ENCODE measurements around the gene KCTD11.
"Not testable (repeated sequence)": the region's sequence is repeated elsewhere in the genome, so short reads cannot be mapped to it uniquely, and the experiment has no call there.

Gene KCTD11

GRCh38 chr17:7356756-7357155, 4.8 kb downstream of the KCTD11 start:
- H3K27ac ChIP-seq (ENCODE audit: insufficient read depth, low read depth, low read length, poor library complexity, severe bottlenecking): no peak overlapping the region
- H3K9me3 ChIP-seq (ENCODE audit: control insufficient read depth, low read length): no peaks in the 10 kb centered on the region
- WGBS, 2 experiments: 90% methylated on average over 8 of the region's 8 CpGs
- no peaks in the 10 kb centered on the region for H3K27me3 ChIP-seq (ENCODE audit: control insufficient read depth, insufficient read depth, low read length, poor library complexity, severe bottlenecking)
- H3K36me3 ChIP-seq (ENCODE audit: control insufficient read depth, insufficient read depth, low read length): no peaks in the 10 kb centered on the region
- no peak overlapping the region for H3K4me3 ChIP-seq (ENCODE audit: insufficient read depth, low read depth, low read length)
- peaks cover 29% of the 10 kb centered on the region for H3K4me1 ChIP-seq (ENCODE audit: control insufficient read depth, insufficient read depth, low read length)

GRCh38 chr17:7357381-7357780, 5.4 kb downstream of the KCTD11 start:
- no peak overlapping the region for H3K27ac ChIP-seq (ENCODE audit: insufficient read depth, low read depth, low read length, poor library complexity, severe bottlenecking)
- peaks cover 29% of the 10 kb centered on the region for H3K4me1 ChIP-seq (ENCODE audit: control insufficient read depth, insufficient read depth, low read length)
- H3K27me3 ChIP-seq (ENCODE audit: control insufficient read depth, insufficient read depth, low read length, poor library complexity, severe bottlenecking): no peaks in the 10 kb centered on the region
- no peaks in the 10 kb centered on the region for H3K36me3 ChIP-seq (ENCODE audit: control insufficient read depth, insufficient read depth, low read length)
- H3K4me3 ChIP-seq (ENCODE audit: insufficient read depth, low read depth, low read length): no peak overlapping the region
- no peaks in the 10 kb centered on the region for H3K9me3 ChIP-seq (ENCODE audit: control insufficient read depth, low read length)
- WGBS, 2 experiments: 92 to 99% methylated on average over 2 of the region's 2 CpGs

- H3K4me3 ChIP-seq (ENCODE audit: insufficient read depth, low read depth, low read length): no peak overlapping the region
- WGBS, 2 experiments: 87 to 89% methylated on average over 3 of the region's 3 CpGs
- H3K9me3 ChIP-seq (ENCODE audit: control insufficient read depth, low read length): no peaks in the 10 kb centered on the region
- no peak overlapping the region for H3K27ac ChIP-seq (ENCODE audit: insufficient read depth, low read depth, low read length, poor library complexity, severe bottlenecking)
- no peaks in the 10 kb centered on the region for H3K27me3 ChIP-seq (ENCODE audit: control insufficient read depth, insufficient read depth, low read length, poor library complexity, severe bottlenecking)
- H3K4me1 ChIP-seq (ENCODE audit: control insufficient read depth, insufficient read depth, low read length): no peaks in the 10 kb centered on the region
- no peaks in the 10 kb centered on the region for H3K36me3 ChIP-seq (ENCODE audit: control insufficient read depth, insufficient read depth, low read length)
These were observed 9.9 kb downstream of the KCTD11 start for GRCh38 chr17:7361906-7362305.

- Histone ChIP-seq H3K9me3 (ENCODE audit: control insufficient read depth, low read length) (no peaks in the 10 kb centered on the region), H3K36me3 (ENCODE audit: control insufficient read depth, insufficient read depth, low read length) (no peaks in the 10 kb centered on the region), H3K27me3 (ENCODE audit: control insufficient read depth, insufficient read depth, low read length, poor library complexity, severe bottlenecking) (no peaks in the 10 kb centered on the region), H3K4me1 (ENCODE audit: control insufficient read depth, insufficient read depth, low read length) (no peaks in the 10 kb centered on the region), H3K27ac (ENCODE audit: insufficient read depth, low read depth, low read length, poor library complexity, severe bottlenecking) (no peak overlapping the region), H3K4me3 (ENCODE audit: insufficient read depth, low read depth, low read length) (no peak overlapping the region)
- WGBS, 2 experiments: 91 to 93% methylated on average over 6 of the region's 6 CpGs
These were observed 11.3 kb downstream of the KCTD11 start for GRCh38 chr17:7363311-7363710.

GRCh38 chr17:7365963-7366362, 14.0 kb downstream of the KCTD11 start:
- H3K27me3 ChIP-seq (ENCODE audit: control insufficient read depth, insufficient read depth, low read length, poor library complexity, severe bottlenecking); H3K4me3 ChIP-seq (ENCODE audit: insufficient read depth, low read depth, low read length); H3K36me3 ChIP-seq (ENCODE audit: control insufficient read depth, insufficient read depth, low read length); H3K9me3 ChIP-seq (ENCODE audit: control insufficient read depth, low read length); H3K4me1 ChIP-seq (ENCODE audit: control insufficient read depth, insufficient read depth, low read length); H3K27ac ChIP-seq (ENCODE audit: insufficient read depth, low read depth, low read length, poor library complexity, severe bottlenecking): not testable (repeated sequence)
- 93 to 100% methylated on average over 3 to 6 of the region's 7 CpGs for WGBS, 2 experiments

DNA sequence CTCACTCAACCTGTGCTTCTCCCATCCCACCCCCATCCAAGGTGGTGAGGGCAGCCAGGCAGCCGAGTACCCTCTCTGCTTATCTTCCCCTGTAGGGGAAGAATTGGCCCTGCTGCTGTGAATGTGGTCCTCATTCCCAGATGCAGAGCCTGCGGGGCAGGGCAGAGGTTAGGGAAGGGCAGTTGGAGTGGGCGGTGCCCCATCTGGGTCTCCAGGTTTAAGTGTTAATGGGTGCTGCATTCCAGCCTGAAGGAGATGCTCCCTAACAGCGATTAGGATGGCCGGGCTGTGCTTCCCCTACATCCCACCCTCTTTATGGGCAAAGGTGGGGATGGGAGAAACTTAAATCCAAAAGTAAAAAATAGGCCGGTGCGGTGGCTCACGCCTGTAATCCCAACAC, 15.1 kb downstream of the KCTD11 start:
- H3K27ac ChIP-seq (ENCODE audit: insufficient read depth, low read depth, low read length, poor library complexity, severe bottlenecking): no peak overlapping the region
- no peaks in the 10 kb centered on the region for H3K9me3 ChIP-seq (ENCODE audit: control insufficient read depth, low read length)
- H3K4me3 ChIP-seq (ENCODE audit: insufficient read depth, low read depth, low read length): no peak overlapping the region
- no peaks in the 10 kb centered on the region for H3K36me3 ChIP-seq (ENCODE audit: control insufficient read depth, insufficient read depth, low read length)
- 73 to 76% methylated on average over 8 of the region's 8 CpGs for WGBS, 2 experiments
- H3K27me3 ChIP-seq (ENCODE audit: control insufficient read depth, insufficient read depth, low read length, poor library complexity, severe bottlenecking): no peaks in the 10 kb centered on the region
- H3K4me1 ChIP-seq (ENCODE audit: control insufficient read depth, insufficient read depth, low read length): no peaks in the 10 kb centered on the region

GRCh38 chr17:7367918-7368598, 16.1 kb downstream of the KCTD11 start:
- Histone ChIP-seq H3K4me3 (ENCODE audit: insufficient read depth, low read depth, low read length) (no peak overlapping the region), H3K27ac (ENCODE audit: insufficient read depth, low read depth, low read length, poor library complexity, severe bottlenecking) (no peak overlapping the region)
- WGBS, 2 experiments: 83 to 87% methylated on average over 10 to 13 of the region's 13 CpGs

GRCh38 chr17:7368599-7368994, 16.6 kb downstream of the KCTD11 start:
- H3K36me3 ChIP-seq (ENCODE audit: control insufficient read depth, insufficient read depth, low read length); H3K27ac ChIP-seq (ENCODE audit: insufficient read depth, low read depth, low read length, poor library complexity, severe bottlenecking); H3K4me3 ChIP-seq (ENCODE audit: insufficient read depth, low read depth, low read length); H3K4me1 ChIP-seq (ENCODE audit: control insufficient read depth, insufficient read depth, low read length); H3K9me3 ChIP-seq (ENCODE audit: control insufficient read depth, low read length); H3K27me3 ChIP-seq (ENCODE audit: control insufficient read depth, insufficient read depth, low read length, poor library complexity, severe bottlenecking): not testable (repeated sequence)
- 86 to 91% methylated on average over 5 of the region's 5 CpGs for WGBS, 2 experiments

More at GRCh38 chr17:7367918-7368598, 16.1 kb downstream of the KCTD11 start:
- no peaks in the 10 kb centered on the region for H3K9me3 ChIP-seq (ENCODE audit: control insufficient read depth, low read length)
- H3K27me3 ChIP-seq (ENCODE audit: control insufficient read depth, insufficient read depth, low read length, poor library complexity, severe bottlenecking): no peaks in the 10 kb centered on the region
- H3K36me3 ChIP-seq (ENCODE audit: control insufficient read depth, insufficient read depth, low read length): no peaks in the 10 kb centered on the region
- no peaks in the 10 kb centered on the region for H3K4me1 ChIP-seq (ENCODE audit: control insufficient read depth, insufficient read depth, low read length)

- Histone ChIP-seq H3K4me3 (ENCODE audit: insufficient read depth, low read depth, low read length) (no peak overlapping the region), H3K27me3 (ENCODE audit: control insufficient read depth, insufficient read depth, low read length, poor library complexity, severe bottlenecking) (no peaks in the 10 kb centered on the region), H3K27ac (ENCODE audit: insufficient read depth, low read depth, low read length, poor library complexity, severe bottlenecking) (no peak overlapping the region), H3K4me1 (ENCODE audit: control insufficient read depth, insufficient read depth, low read length) (no peaks in the 10 kb centered on the region), H3K9me3 (ENCODE audit: control insufficient read depth, low read length) (no peaks in the 10 kb centered on the region), H3K36me3 (ENCODE audit: control insufficient read depth, insufficient read depth, low read length) (no peaks in the 10 kb centered on the region)
- 86 to 90% methylated on average over 5 of the region's 5 CpGs for WGBS, 2 experiments
These were observed 17.9 kb downstream of the KCTD11 start for GRCh38 chr17:7369825-7370224.

DNA sequence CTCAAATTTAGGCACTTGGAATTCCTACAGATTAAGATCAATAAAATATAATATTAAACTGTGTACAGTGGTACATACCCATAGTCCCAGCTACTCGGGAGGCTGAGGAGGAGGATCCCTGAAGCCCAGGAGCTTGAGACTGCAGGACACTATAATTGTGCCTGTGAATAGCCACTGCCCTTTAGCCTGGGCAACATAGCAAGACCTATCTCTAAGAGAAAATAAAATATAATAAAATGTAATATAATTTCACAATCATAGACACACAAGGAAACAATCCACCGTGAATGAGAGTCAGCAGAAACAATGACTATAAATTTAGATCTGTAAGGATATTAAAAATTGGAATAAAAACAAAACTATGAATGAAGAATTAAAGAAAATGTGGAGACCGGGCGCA, 18.9 kb downstream of the KCTD11 start:
- no peaks in the 10 kb centered on the region for H3K9me3 ChIP-seq (ENCODE audit: control insufficient read depth, low read length)
- H3K4me1 ChIP-seq (ENCODE audit: control insufficient read depth, insufficient read depth, low read length): no peaks in the 10 kb centered on the region
- 86 to 97% methylated on average over 3 to 4 of the region's 4 CpGs for WGBS, 2 experiments
- H3K4me3 ChIP-seq (ENCODE audit: insufficient read depth, low read depth, low read length): no peak overlapping the region
- no peaks in the 10 kb centered on the region for H3K27me3 ChIP-seq (ENCODE audit: control insufficient read depth, insufficient read depth, low read length, poor library complexity, severe bottlenecking)
- H3K27ac ChIP-seq (ENCODE audit: insufficient read depth, low read depth, low read length, poor library complexity, severe bottlenecking): no peak overlapping the region
- H3K36me3 ChIP-seq (ENCODE audit: control insufficient read depth, insufficient read depth, low read length): no peaks in the 10 kb centered on the region

DNA sequence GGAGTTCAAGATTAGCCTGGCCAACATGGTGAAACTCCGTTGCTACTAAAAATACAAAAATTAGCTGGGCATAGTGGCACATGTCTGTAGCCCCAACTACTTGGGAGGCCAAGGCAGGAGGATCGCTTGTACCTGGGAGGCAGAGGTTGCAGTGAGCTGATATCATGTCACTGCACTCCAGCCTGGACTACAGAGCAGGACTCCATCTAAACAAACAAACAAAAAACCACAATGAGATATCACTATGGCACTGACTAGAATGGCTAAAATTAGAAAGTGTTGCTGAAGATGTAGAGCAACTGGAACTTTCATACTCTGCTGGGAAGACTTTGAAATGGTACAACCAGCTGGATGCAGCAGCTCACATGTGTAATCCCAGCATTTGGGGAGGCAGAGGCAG, 22.4 kb downstream of the KCTD11 start:
- WGBS, 2 experiments: 89 to 94% methylated on average over 2 of the region's 2 CpGs
- no peak overlapping the region for H3K27ac ChIP-seq (ENCODE audit: insufficient read depth, low read depth, low read length, poor library complexity, severe bottlenecking)
- H3K4me3 ChIP-seq (ENCODE audit: insufficient read depth, low read depth, low read length): no peak overlapping the region
- H3K27me3 ChIP-seq (ENCODE audit: control insufficient read depth, insufficient read depth, low read length, poor library complexity, severe bottlenecking): peaks cover 2% of the 10 kb centered on the region
- H3K4me1 ChIP-seq (ENCODE audit: control insufficient read depth, insufficient read depth, low read length): no peaks in the 10 kb centered on the region
- H3K9me3 ChIP-seq (ENCODE audit: control insufficient read depth, low read length): no peaks in the 10 kb centered on the region
- H3K36me3 ChIP-seq (ENCODE audit: control insufficient read depth, insufficient read depth, low read length): no peaks in the 10 kb centered on the region

Measured in ectodermal cell (in vitro differentiated cells).